Fibroblast of mammary gland (primary cell): ENCODE data around the gene NEK4.
A peak's percentile ranks its signal among the peaks of the same experiment; 100 is the strongest.

Experiments used
- DNase-seq: peaks from one replicate; pipeline ENCODE4 v3.0.0-alpha.2; 2010; ENCODE audit warnings: low read depth
- H3K4me3 ChIP-seq: 2 replicates; pipeline ENCODE4 v1.5.1; 2011; ENCODE audit warnings: low read depth, mild to moderate bottlenecking, low read length, moderate library complexity; ENCODE audit not compliant: control insufficient read depth
- CTCF ChIP-seq: conservative IDR thresholded peaks from 2 replicates; pipeline ENCODE4 v1.5.1; 2011; ENCODE audit warnings: low read depth, low read length, inconsistent platforms; ENCODE audit not compliant: control insufficient read depth, insufficient read depth

NEK4 gene

GRCh38 chr3:52790741-52791140 is 20.0 kb upstream of the NEK4 start:
- DNase-seq = no peak

GRCh38 chr3:52790337-52790736 is 19.6 kb upstream of the NEK4 start:
- DNase-seq = no peak
- no peak overlapping the region for H3K4me3 ChIP-seq
- TF ChIP-seq CTCF = no peak

More at GRCh38 chr3:52790741-52791140, 20.0 kb upstream of the NEK4 start:
- TF ChIP-seq CTCF = no peak
- H3K4me3 ChIP-seq = no peak overlapping the region

GRCh38 chr3:52789746-52790040 is 19.0 kb upstream of the NEK4 start:
- DNase-seq = no peak
- no peak for TF ChIP-seq CTCF
- H3K4me3 ChIP-seq = no peak overlapping the region

- no peak for DNase-seq
- H3K4me3 ChIP-seq = no peak overlapping the region
- TF ChIP-seq CTCF = no peak
These were observed 18.4 kb upstream of the NEK4 start for GRCh38 chr3:52788890-52789745.

GRCh38 chr3:52787672-52788625 is 17.2 kb upstream of the NEK4 start:
- DNase-seq = peak; percentile 16
- no peak for TF ChIP-seq CTCF
- no peak overlapping the region for H3K4me3 ChIP-seq

- TF ChIP-seq CTCF = no peak
- no peak overlapping the region for H3K4me3 ChIP-seq
- DNase-seq = no peak
These were observed 16.5 kb upstream of the NEK4 start for GRCh38 chr3:52787246-52787645.
